GM12878 (cell line): ENCODE measurements around the gene SLC12A4. TPM values are rescaled to one million over a fixed set of nuclear protein-coding genes. Genes with fewer than 3 reads are reported as not detected.

Experiments used
- ATAC-seq: fragments of 200-7000 bp; cut with Tn5 transposase; 3 replicates; pipeline ENCODE4 v1.9.1; 2020; ENCODE audit warnings: mild to moderate bottlenecking, moderate library complexity
- BruUV-seq: library from RNA; stranded (reverse); fragments of 400-500 nt; replicated peaks from 2 replicates; lab custom pipeline; 2021; lab: Mats Ljungman, UMichigan
- CTCF ChIA-PET: fragments of 300-600 bp; sonication (Branson Sonifier 250); formaldehyde crosslinking; extraction: SDS; loops from one replicate; lab custom pipeline; 2021; ENCODE audit warnings: inconsistent platforms; lab: Yijun Ruan, JAX
- POLR2A ChIA-PET: fragments of 350-600 bp; formaldehyde crosslinking; extraction: SDS; loops from one replicate; lab custom pipeline; 2021; ENCODE audit warnings: inconsistent platforms; lab: Charles Lee
- RAD21 ChIA-PET: fragments of 300-600 bp; sonication (Branson Sonifier 250); formaldehyde crosslinking; loops from one replicate; lab custom pipeline; 2023; ENCODE audit warnings: antibody characterized with exemption; ENCODE audit not compliant: unreplicated experiment; lab: Charles Lee
- SMC1A ChIA-PET: fragments of 300-600 bp; sonication (Branson Sonifier 250); formaldehyde crosslinking; loops from one replicate; lab custom pipeline; 2023; ENCODE audit not compliant: unreplicated experiment, uncharacterized antibody; lab: Charles Lee
- DNase-seq: peaks from one replicate; pipeline ENCODE4 v3.0.0-alpha.2; 2011; ENCODE audit warnings: low read depth, low spot score
- FAIRE-seq: peaks from 3 replicates; lab custom pipeline; 2011; peaks lifted over from hg19 to GRCh38; lab: Jason Lieb, UNC
- H2AFZ ChIP-seq: 2 replicates; pipeline ENCODE4 v1.6.0; 2011; ENCODE audit warnings: low read depth, low read length, control low read depth; ENCODE audit not compliant: control insufficient read depth
- H3K27ac ChIP-seq: 2 replicates; pipeline ENCODE4 v1.5.1; 2011; ENCODE audit warnings: control low read depth; ENCODE audit not compliant: control insufficient read depth, insufficient read depth
- H3K27me3 ChIP-seq, 2 experiments: replicated peaks in 1 of 2; 2 replicates each; pipeline versions ENCODE4 v1.6.0 to v1.6.1; 2011; ENCODE audit warnings: low read length in 1 of 2; ENCODE audit not compliant: control insufficient read depth in 2 of 2, insufficient read depth in 2 of 2
- H3K36me3 ChIP-seq, 2 experiments: 2 replicates each; pipeline ENCODE4 v1.5.1; 2011; ENCODE audit warnings: low read length in 1 of 2; ENCODE audit not compliant: control insufficient read depth in 2 of 2, insufficient read depth in 2 of 2
- H3K4me1 ChIP-seq: 2 replicates; pipeline ENCODE4 v1.6.1; 2011; ENCODE audit warnings: mild to moderate bottlenecking, low read length, moderate library complexity, mixed read lengths; ENCODE audit not compliant: control insufficient read depth, insufficient read depth
- H3K4me2 ChIP-seq: 2 replicates; pipeline ENCODE4 v1.6.0; 2011; ENCODE audit warnings: control low read depth; ENCODE audit not compliant: control insufficient read depth, insufficient read depth
- H3K4me3 ChIP-seq: fragments of 200-600 bp; sonication (generic); 2 replicates; pipeline ENCODE4 v1.5.1; 2016
- H3K79me2 ChIP-seq: 2 replicates; pipeline ENCODE4 v1.6.0; 2011; ENCODE audit warnings: low read length; ENCODE audit not compliant: control insufficient read depth, insufficient read depth
- H3K9ac ChIP-seq: 2 replicates; pipeline ENCODE4 v1.8.0; 2011; ENCODE audit warnings: low read length, control low read depth, mixed read lengths; ENCODE audit not compliant: control insufficient read depth, insufficient read depth
- H3K9me3 ChIP-seq: replicated peaks from 3 replicates; pipeline ENCODE4 v1.5.1; 2011; ENCODE audit warnings: mild to moderate bottlenecking, low read length; ENCODE audit not compliant: control insufficient read depth, insufficient read depth
- H4K20me1 ChIP-seq: 2 replicates; pipeline ENCODE4 v1.6.0; 2011; ENCODE audit not compliant: control insufficient read depth, insufficient read depth
- CBX5 ChIP-seq: sonication (generic); IDR thresholded peaks from 2 replicates; pipeline ENCODE4 v1.6.1; 2016; ENCODE audit warnings: low read depth, moderate library complexity, mild to moderate bottlenecking, inconsistent platforms
- FOXM1 ChIP-seq: IDR thresholded peaks from 2 replicates; pipeline ENCODE4 v1.6.1; 2012; ENCODE audit warnings: low read depth, mild to moderate bottlenecking, inconsistent platforms, low read length, moderate library complexity
- HDGF ChIP-seq: fragments of 450-650 bp; IDR thresholded peaks from 2 replicates; pipeline ENCODE4 v1.6.1; 2016; ENCODE audit warnings: antibody characterized with exemption
- KLF5 ChIP-seq: fragments of 450-650 bp; IDR thresholded peaks from 2 replicates; pipeline ENCODE4 v1.6.1; 2014; ENCODE audit warnings: mild to moderate bottlenecking; ENCODE audit not compliant: partially characterized antibody
- MEF2A ChIP-seq: IDR thresholded peaks from 2 replicates; pipeline ENCODE4 v1.6.1; 2011; ENCODE audit warnings: low read depth, mild to moderate bottlenecking, low read length, moderate library complexity; ENCODE audit not compliant: insufficient read depth
- SMARCA5 ChIP-seq: fragments of 450-650 bp; IDR thresholded peaks from 2 replicates; pipeline ENCODE4 v1.6.1; 2017; ENCODE audit warnings: mild to moderate bottlenecking
- WRNIP1 ChIP-seq: IDR thresholded peaks from 2 replicates; pipeline ENCODE4 v1.6.1; 2011; ENCODE audit warnings: low read depth, low read length, improper control_type of control experiment, borderline replicate concordance
- ZSCAN29 ChIP-seq: fragments of 450-650 bp; IDR thresholded peaks from 2 replicates; pipeline ENCODE4 v1.6.1; 2017; ENCODE audit warnings: mild to moderate bottlenecking, moderate library complexity
- WGBS: methylation state at CpG from one replicate; pipeline ENCODE4 v1.1.6; 2016; ENCODE audit warnings: low lambda C conversion rate; ENCODE audit not compliant: insufficient replicate concordance, insufficient coverage; ENCODE audit errors: missing lambda C conversion rate; 5-methylcytosine and 5-hydroxymethylcytosine counted together
- in situ Hi-C: fragments of 300-500 bp; cut with MboI; formaldehyde crosslinking; loops from 9 replicates; pipeline ENCODE4 v1.14.3; 2018; ENCODE audit warnings: mixed read lengths
- intact Hi-C: fragments of 100-400 bp; cut with micrococcal nuclease; formaldehyde crosslinking; loops from one replicate; pipeline ENCODE4 v1.14.2; 2022; ENCODE audit not compliant: unreplicated experiment
- polyA plus RNA-seq, 11 experiments: library from polyadenylated mRNA; depleted of rRNA in 4 of 11; unstranded in 6 of 11; stranded (reverse) in 5 of 11; fragments of >200 nt; fragmentation: Nextera tagmentation in 4 of 11; fragmentation: Illumina TruSeq in 1 of 11; extraction: Ambion mirVana in 4 of 11; extraction: Trizol in 1 of 11; gene quantifications; 1 replicate in 1 of 11; 2 replicates in 10 of 11; pipeline versions ENCODE4 v1.2.1 to v1.2.3, GENCODE V29; 2011 to 2016; ENCODE audit warnings: inconsistent platforms in 2 of 11, missing spikeins in 2 of 11, low read depth in 1 of 11
- total RNA-seq, 4 experiments: library from RNA; depleted of rRNA in 3 of 4; stranded (reverse); fragments of >200 nt in 3 of 4; fragmentation: Illumina TruSeq in 1 of 4; extraction: Trizol in 1 of 4; gene quantifications; 2 replicates each; pipeline versions ENCODE4 v1.2.1 to v1.2.3, GENCODE V29; 2013 to 2021
- TF ChIP-seq, protein P1 (sequence below): fragments of 450-650 bp; IDR thresholded peaks from 2 replicates; pipeline ENCODE4 v1.6.1; 2017; ENCODE audit warnings: mild to moderate bottlenecking, moderate library complexity
- TF ChIP-seq, protein P2 (sequence below): fragments of 450-650 bp; IDR thresholded peaks from 2 replicates; pipeline ENCODE4 v1.6.1; 2017; ENCODE audit warnings: mild to moderate bottlenecking
- TF ChIP-seq, protein P3 (sequence below): fragments of 450-650 bp; conservative IDR thresholded peaks from 2 replicates; pipeline ENCODE4 v1.6.1; 2017; ENCODE audit warnings: mild to moderate bottlenecking, moderate library complexity
- TF ChIP-seq, protein P4 (sequence below): fragments of 450-650 bp; IDR thresholded peaks from 2 replicates; pipeline ENCODE4 v1.6.1; 2017; ENCODE audit warnings: mild to moderate bottlenecking, moderate library complexity

The SLC12A4 gene
- total and polyA plus RNA-seq, 10 of the 15 experiments (the other 5 are each of a cell fraction or from before 2014, with no cell fraction given): 0.95 to 39.9 (median 14.2) TPM

GRCh38 chr16:67917852-67918236 is 50.6 kb downstream of the SLC12A4 start:
- ChIA-PET POLR2A (no interaction called here), RAD21 (no interaction called here), SMC1A (interaction anchor here (1.1 kb wide), 1 partner anchor 245 kb away, joined by 3 read pairs; no protein-coding TSS in a partner anchor), CTCF (no interaction called here)
- H3K79me2 ChIP-seq: no peaks in the 10 kb centered on the region
- FAIRE-seq: no peak
- no peak overlapping the region for H2AFZ ChIP-seq
- H3K27me3 ChIP-seq: no peaks in the 10 kb centered on the region
- H3K9ac ChIP-seq: no peak overlapping the region
- ATAC-seq: peak; percentile 33; the same call in 1 of the 3 replicates
- no peak overlapping the region for H3K4me3 ChIP-seq
- H3K4me1 ChIP-seq: no peaks in the 10 kb centered on the region
- intact Hi-C loops: no loop called here
- DNase-seq: no peak
- 65% methylated on average over 4 of the region's 4 CpGs for WGBS
- no TSS peak for BruUV-seq
- no peaks in the 10 kb centered on the region for H4K20me1 ChIP-seq
- in situ Hi-C loops: no loop called here
- no peak overlapping the region for H3K27ac ChIP-seq
- H3K4me2 ChIP-seq: no peak overlapping the region
- H3K9me3 ChIP-seq: no peaks in the 10 kb centered on the region
- peaks cover 0 to 3% of the 10 kb centered on the region in 2 experiments; a peak in 1 of 4 replicates for H3K36me3 ChIP-seq
- TF ChIP-seq WRNIP1 (no peak), SMARCA5 (no peak), KLF5 (no peak), ZSCAN29 (no peak), CBX5 (no peak), MEF2A (no peak), HDGF (no peak), FOXM1 (no peak)
- TF ChIP-seq, protein P1, sequence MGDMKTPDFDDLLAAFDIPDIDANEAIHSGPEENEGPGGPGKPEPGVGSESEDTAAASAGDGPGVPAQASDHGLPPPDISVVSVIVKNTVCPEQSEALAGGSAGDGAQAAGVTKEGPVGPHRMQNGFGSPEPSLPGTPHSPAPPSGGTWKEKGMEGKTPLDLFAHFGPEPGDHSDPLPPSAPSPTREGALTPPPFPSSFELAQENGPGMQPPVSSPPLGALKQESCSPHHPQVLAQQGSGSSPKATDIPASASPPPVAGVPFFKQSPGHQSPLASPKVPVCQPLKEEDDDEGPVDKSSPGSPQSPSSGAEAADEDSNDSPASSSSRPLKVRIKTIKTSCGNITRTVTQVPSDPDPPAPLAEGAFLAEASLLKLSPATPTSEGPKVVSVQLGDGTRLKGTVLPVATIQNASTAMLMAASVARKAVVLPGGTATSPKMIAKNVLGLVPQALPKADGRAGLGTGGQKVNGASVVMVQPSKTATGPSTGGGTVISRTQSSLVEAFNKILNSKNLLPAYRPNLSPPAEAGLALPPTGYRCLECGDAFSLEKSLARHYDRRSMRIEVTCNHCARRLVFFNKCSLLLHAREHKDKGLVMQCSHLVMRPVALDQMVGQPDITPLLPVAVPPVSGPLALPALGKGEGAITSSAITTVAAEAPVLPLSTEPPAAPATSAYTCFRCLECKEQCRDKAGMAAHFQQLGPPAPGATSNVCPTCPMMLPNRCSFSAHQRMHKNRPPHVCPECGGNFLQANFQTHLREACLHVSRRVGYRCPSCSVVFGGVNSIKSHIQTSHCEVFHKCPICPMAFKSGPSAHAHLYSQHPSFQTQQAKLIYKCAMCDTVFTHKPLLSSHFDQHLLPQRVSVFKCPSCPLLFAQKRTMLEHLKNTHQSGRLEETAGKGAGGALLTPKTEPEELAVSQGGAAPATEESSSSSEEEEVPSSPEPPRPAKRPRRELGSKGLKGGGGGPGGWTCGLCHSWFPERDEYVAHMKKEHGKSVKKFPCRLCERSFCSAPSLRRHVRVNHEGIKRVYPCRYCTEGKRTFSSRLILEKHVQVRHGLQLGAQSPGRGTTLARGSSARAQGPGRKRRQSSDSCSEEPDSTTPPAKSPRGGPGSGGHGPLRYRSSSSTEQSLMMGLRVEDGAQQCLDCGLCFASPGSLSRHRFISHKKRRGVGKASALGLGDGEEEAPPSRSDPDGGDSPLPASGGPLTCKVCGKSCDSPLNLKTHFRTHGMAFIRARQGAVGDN: no peak
- TF ChIP-seq, protein P2, sequence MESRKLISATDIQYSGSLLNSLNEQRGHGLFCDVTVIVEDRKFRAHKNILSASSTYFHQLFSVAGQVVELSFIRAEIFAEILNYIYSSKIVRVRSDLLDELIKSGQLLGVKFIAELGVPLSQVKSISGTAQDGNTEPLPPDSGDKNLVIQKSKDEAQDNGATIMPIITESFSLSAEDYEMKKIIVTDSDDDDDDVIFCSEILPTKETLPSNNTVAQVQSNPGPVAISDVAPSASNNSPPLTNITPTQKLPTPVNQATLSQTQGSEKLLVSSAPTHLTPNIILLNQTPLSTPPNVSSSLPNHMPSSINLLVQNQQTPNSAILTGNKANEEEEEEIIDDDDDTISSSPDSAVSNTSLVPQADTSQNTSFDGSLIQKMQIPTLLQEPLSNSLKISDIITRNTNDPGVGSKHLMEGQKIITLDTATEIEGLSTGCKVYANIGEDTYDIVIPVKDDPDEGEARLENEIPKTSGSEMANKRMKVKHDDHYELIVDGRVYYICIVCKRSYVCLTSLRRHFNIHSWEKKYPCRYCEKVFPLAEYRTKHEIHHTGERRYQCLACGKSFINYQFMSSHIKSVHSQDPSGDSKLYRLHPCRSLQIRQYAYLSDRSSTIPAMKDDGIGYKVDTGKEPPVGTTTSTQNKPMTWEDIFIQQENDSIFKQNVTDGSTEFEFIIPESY: no peak
- TF ChIP-seq, protein P3, sequence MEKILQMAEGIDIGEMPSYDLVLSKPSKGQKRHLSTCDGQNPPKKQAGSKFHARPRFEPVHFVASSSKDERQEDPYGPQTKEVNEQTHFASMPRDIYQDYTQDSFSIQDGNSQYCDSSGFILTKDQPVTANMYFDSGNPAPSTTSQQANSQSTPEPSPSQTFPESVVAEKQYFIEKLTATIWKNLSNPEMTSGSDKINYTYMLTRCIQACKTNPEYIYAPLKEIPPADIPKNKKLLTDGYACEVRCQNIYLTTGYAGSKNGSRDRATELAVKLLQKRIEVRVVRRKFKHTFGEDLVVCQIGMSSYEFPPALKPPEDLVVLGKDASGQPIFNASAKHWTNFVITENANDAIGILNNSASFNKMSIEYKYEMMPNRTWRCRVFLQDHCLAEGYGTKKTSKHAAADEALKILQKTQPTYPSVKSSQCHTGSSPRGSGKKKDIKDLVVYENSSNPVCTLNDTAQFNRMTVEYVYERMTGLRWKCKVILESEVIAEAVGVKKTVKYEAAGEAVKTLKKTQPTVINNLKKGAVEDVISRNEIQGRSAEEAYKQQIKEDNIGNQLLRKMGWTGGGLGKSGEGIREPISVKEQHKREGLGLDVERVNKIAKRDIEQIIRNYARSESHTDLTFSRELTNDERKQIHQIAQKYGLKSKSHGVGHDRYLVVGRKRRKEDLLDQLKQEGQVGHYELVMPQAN: no peak
- TF ChIP-seq, protein P4, sequence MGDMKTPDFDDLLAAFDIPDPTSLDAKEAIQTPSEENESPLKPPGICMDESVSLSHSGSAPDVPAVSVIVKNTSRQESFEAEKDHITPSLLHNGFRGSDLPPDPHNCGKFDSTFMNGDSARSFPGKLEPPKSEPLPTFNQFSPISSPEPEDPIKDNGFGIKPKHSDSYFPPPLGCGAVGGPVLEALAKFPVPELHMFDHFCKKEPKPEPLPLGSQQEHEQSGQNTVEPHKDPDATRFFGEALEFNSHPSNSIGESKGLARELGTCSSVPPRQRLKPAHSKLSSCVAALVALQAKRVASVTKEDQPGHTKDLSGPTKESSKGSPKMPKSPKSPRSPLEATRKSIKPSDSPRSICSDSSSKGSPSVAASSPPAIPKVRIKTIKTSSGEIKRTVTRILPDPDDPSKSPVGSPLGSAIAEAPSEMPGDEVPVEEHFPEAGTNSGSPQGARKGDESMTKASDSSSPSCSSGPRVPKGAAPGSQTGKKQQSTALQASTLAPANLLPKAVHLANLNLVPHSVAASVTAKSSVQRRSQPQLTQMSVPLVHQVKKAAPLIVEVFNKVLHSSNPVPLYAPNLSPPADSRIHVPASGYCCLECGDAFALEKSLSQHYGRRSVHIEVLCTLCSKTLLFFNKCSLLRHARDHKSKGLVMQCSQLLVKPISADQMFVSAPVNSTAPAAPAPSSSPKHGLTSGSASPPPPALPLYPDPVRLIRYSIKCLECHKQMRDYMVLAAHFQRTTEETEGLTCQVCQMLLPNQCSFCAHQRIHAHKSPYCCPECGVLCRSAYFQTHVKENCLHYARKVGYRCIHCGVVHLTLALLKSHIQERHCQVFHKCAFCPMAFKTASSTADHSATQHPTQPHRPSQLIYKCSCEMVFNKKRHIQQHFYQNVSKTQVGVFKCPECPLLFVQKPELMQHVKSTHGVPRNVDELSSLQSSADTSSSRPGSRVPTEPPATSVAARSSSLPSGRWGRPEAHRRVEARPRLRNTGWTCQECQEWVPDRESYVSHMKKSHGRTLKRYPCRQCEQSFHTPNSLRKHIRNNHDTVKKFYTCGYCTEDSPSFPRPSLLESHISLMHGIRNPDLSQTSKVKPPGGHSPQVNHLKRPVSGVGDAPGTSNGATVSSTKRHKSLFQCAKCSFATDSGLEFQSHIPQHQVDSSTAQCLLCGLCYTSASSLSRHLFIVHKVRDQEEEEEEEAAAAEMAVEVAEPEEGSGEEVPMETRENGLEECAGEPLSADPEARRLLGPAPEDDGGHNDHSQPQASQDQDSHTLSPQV: no peak
